Muscle of leg (tissue), 11 donors: Measurements from ENCODE around the gene GPRIN1. TPM values are rescaled to one million over a fixed set of nuclear protein-coding genes. Genes with fewer than 3 reads are reported as not detected.

Source experiments
- DNase-seq: peaks from one replicate; pipeline ENCODE4 v3.0.0; 2013
- H3K27ac ChIP-seq: one replicate; pipeline ENCODE4 v1.5.1; 2013; ENCODE audit warnings: mild to moderate bottlenecking, low read length, control low read depth
- H3K27me3 ChIP-seq: one replicate; pipeline ENCODE4 v1.6.1; 2013; ENCODE audit warnings: low read length; ENCODE audit not compliant: control insufficient read depth, insufficient read depth
- H3K36me3 ChIP-seq: one replicate; pipeline ENCODE4 v1.6.1; 2013; ENCODE audit warnings: low read length; ENCODE audit not compliant: control insufficient read depth, insufficient read depth
- H3K4me1 ChIP-seq: one replicate; pipeline ENCODE4 v1.6.1; 2013; ENCODE audit warnings: low read length; ENCODE audit not compliant: control insufficient read depth, insufficient read depth
- H3K4me3 ChIP-seq: one replicate; pipeline ENCODE4 v1.5.1; 2013; ENCODE audit warnings: low read length, control low read depth
- H3K9me3 ChIP-seq: replicated peaks from 2 replicates; pipeline ENCODE4 v1.6.1; 2013; ENCODE audit warnings: low read depth, low read length; ENCODE audit not compliant: control insufficient read depth
- WGBS: methylation state at CpG from one replicate; pipeline ENCODE4 v1.1.5; 2013; ENCODE audit warnings: missing lambda C conversion rate; ENCODE audit not compliant: insufficient coverage; 5-methylcytosine and 5-hydroxymethylcytosine counted together
- polyA plus RNA-seq, 8 donors: library from polyadenylated mRNA; unstranded; fragments of 120-200 nt; gene quantifications; one replicate each; pipeline versions ENCODE4 v1.2.1 to v1.2.3, GENCODE V29; 2013; ENCODE audit warnings: inconsistent platforms in 1 of 8, low replicate concordance in 1 of 8; ENCODE audit not compliant: insufficient read length in 8 of 8, insufficient read depth in 1 of 8
- total RNA-seq: library from RNA; stranded (reverse); fragments of 120-200 nt; gene quantifications from one replicate; pipeline ENCODE4 v1.2.4, GENCODE V29; 2013

Gene GPRIN1
- total and polyA plus RNA-seq, 9 donors = 0.49 to 2.8 (median 0.74) TPM

DNA sequence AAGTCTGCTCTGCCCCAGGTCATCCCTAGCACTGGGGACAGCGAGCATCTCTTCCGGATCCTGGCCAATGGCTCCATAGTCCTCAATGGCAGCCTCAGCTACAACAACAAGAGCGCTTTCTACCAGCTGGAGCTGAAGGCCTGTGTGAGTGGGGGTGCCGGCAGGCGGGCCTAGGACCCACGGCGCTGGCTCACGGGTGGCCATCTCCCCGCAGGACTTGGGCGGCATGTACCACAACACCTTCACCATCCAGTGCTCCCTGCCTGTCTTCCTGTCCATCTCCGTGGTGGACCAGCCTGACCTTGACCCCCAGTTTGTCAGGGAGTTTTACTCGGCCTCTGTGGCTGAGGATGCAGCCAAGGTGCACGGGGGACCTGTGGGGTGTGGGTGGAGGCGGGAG lies 34.9 kb downstream of the GPRIN1 start:
- Histone ChIP-seq H3K4me3 (no peak overlapping the region), H3K4me1 (no peaks in the 10 kb centered on the region), H3K36me3 (no peaks in the 10 kb centered on the region), H3K27ac (no peak overlapping the region), H3K9me3 (no peaks in the 10 kb centered on the region), H3K27me3 (peaks cover 7% of the 10 kb centered on the region)
- DNase-seq = no peak
- WGBS = 88% methylated on average over 2 of the region's 14 CpGs

DNA sequence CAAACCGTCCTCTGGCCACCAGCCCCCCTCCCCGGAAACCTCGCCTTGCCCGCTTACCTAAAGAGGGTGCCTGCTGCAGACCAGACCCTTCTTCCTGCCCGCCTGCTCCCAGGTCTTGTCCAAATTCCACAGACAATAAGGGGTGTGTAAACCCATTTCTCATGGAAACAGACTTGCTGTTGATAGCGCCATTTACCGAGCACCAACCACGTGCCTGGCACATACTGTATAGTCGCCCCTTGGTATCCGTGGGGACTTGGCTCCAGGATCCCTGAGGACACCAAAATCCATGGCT lies 35.7 kb downstream of the GPRIN1 start:
- no peak for DNase-seq

DNA sequence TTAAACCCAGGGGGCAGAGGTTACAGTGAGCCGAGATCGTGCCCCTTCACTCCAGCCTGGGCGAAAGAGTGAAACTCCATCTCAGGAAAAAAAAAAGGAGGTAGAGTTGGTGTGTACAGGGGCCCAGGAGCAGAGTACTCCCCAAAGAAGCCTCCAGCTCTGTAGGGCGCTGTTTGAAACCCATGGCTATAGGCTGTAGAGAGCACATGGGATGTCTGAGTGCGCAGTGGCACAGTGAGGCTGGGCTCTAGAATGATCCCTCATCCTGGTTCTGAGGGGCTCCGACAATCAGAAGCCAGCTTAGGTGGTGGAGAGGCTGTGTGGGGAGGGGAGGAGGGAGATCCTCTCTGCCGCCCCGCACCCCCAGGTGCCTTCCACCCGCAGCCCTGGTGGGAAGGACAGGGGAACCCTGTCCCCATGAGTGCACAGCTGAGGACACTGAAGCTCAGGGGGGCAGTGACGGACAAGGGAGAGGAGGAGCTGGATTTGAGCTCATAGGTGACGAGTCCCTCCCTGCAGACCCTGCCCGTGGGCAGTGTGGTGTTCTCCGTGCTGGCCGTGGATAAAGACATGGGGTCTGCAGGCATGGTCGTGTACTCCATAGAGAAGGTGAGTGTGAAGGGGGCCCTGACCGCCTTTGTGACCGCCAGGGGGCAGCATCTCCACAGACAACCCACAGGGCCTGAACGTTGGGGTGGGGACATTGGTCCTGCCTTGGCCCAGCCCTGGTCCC lies 36.2 kb downstream of the GPRIN1 start:
- Histone ChIP-seq H3K4me3 (no peak overlapping the region), H3K36me3 (no peaks in the 10 kb centered on the region), H3K27me3 (peaks cover 7% of the 10 kb centered on the region), H3K4me1 (no peaks in the 10 kb centered on the region), H3K27ac (no peak overlapping the region), H3K9me3 (no peaks in the 10 kb centered on the region)
- DNase-seq = peak; percentile 41
- WGBS = 53% methylated on average over 9 of the region's 18 CpGs

More for the DNA sequence above, 35.7 kb downstream of the GPRIN1 start:
- Histone ChIP-seq H3K27me3 (peaks cover 7% of the 10 kb centered on the region), H3K4me3 (no peak overlapping the region), H3K4me1 (no peaks in the 10 kb centered on the region), H3K36me3 (no peaks in the 10 kb centered on the region), H3K9me3 (no peaks in the 10 kb centered on the region), H3K27ac (no peak overlapping the region)
- WGBS = 54% methylated on average over 9 of the region's 10 CpGs

DNA sequence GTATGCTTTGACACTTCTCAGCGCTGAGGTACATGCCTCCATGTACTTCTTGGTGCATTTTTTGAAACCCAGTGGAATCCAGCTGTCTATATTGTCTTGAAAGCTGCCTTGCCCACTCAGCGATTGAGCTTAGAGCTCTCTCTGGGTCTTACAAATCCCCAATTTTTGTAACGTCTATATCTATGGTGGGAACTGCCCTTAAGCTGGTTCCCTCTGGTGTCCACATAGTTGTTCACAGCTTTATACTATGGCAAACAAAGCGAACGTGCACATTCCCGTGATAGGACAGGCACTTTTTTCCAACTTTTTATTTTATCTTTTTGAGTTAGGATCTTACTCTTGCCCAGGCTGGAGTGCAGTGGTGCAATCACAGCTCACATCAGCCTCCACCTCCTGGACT lies 39.9 kb downstream of the GPRIN1 start:
- DNase-seq = no peak
- no peaks in the 10 kb centered on the region for H3K36me3 ChIP-seq
- H3K4me1 ChIP-seq = no peaks in the 10 kb centered on the region
- no peak overlapping the region for H3K4me3 ChIP-seq
- H3K27ac ChIP-seq = no peak overlapping the region
- WGBS = 59% methylated on average over 5 of the region's 6 CpGs
- no peaks in the 10 kb centered on the region for H3K9me3 ChIP-seq
- peaks cover 5% of the 10 kb centered on the region for H3K27me3 ChIP-seq

DNA sequence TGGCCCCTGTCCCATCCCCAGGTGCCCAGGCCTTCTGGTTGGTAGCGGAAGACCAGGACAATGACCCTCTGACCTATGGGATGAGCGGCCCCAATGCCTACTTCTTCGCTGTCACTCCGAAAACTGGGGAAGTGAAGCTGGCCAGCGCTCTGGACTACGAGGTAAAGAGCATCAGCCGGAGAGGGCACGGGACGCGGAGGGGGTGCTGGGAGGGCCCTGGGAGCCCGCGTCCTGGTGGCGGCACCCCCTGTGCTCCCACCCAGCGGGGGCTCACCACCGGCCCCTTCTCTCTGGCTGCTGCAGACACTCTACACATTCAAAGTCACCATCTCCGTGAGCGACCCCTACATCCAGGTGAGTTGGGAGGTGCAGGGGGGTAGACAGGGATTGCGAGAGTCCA lies 41.3 kb downstream of the GPRIN1 start:
- 57% methylated on average over 10 of the region's 18 CpGs for WGBS
- Histone ChIP-seq H3K27me3 (peaks cover 5% of the 10 kb centered on the region), H3K4me3 (no peak overlapping the region), H3K27ac (no peak overlapping the region), H3K36me3 (no peaks in the 10 kb centered on the region), H3K9me3 (no peaks in the 10 kb centered on the region), H3K4me1 (no peaks in the 10 kb centered on the region)
- DNase-seq = no peak

DNA sequence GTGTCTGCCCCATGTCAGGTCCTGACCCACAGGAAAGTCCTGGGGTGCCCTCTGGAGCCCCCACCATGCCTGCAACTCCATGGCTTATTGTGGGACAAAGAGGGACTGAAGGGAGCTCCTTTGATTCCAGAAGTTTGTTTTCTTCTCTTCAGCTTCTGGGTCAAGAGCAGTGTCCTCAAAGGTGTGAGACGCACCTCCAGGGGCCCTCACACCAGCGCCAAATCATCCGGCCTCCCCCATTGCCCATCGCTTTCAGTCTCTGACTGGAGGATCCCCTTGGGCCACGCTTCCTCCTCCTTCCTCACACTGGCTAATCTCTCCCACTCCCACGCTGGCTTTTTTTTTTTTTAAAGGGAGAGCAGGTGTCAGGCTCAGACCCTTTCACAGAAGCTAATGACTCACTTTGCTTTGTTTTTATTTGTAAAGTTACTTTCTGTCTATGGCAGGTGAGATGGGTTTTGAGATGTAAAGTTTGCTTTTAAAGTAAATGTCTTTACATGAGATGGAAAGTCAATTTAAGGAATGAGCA lies 44.1 kb downstream of the GPRIN1 start:
- Histone ChIP-seq H3K4me3 (no peak overlapping the region), H3K4me1 (no peaks in the 10 kb centered on the region), H3K27ac (no peak overlapping the region), H3K27me3 (no peaks in the 10 kb centered on the region), H3K36me3 (no peaks in the 10 kb centered on the region), H3K9me3 (no peaks in the 10 kb centered on the region)
- WGBS = 39% methylated on average over 4 of the region's 6 CpGs
- DNase-seq = no peak

DNA sequence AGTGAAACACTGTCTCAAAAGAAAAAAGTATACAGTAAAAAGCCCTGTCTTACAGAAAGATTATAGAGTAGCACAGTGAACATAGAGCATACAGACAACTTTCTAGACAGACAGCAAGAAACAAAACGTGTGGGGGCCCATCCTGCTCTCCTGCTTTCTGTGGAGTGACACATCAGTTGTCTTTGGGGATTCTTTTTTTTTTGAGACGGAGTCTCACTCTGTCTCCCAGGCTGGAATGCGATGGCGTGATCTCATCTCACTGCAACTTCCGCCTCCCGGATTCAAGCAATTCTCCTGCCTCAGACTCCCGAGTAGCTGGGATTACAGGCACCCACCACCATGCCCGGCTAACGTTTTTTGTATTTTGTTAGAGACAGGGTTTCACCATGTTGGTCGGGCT lies 46.0 kb downstream of the GPRIN1 start:
- Histone ChIP-seq H3K36me3 (no peaks in the 10 kb centered on the region), H3K27me3 (peaks cover 2% of the 10 kb centered on the region), H3K4me1 (no peaks in the 10 kb centered on the region), H3K27ac (no peak overlapping the region), H3K4me3 (no peak overlapping the region), H3K9me3 (no peaks in the 10 kb centered on the region)
- 91% methylated on average over 8 of the region's 10 CpGs for WGBS
- DNase-seq = no peak

DNA sequence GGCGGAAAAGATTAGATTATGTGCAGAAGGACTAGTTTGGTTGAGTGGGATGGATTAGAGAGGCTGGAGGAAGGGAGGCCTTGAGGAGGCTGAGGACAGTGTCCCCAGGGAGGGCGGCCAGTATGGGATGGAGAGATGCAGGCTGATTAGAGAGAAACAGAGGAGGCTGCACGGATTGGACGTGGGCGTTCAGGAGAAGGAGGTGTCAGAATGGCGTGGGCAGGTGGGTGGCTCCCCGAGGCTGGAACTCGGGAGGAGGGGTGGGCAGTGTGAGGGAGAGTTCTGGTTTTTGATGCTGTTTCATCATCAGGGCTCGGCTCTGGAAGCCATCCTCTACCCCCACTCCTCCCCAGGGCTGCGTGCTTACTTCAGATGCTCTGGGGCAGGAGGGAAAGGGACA lies 47.8 kb downstream of the GPRIN1 start:
- 60% methylated on average over 5 of the region's 10 CpGs for WGBS

DNA sequence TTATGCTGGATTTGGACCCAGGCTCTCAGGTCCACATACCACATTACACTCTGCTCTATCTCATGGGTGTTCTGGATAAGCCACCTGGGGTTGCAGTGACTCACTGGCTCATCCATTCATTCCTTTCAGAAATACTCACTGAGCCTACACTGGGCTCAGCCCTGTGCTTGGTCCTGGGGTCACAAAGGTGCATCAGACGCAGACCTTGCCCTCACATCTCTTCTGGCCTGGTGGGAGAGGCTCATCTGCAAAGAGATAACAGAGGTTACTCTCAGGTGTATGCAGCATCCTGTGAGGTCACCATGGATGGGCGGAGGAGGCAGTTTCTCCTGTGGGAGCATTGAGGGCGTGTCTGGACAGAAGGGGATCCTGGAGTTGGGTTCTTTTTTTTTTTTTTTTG lies 48.7 kb downstream of the GPRIN1 start:
- Histone ChIP-seq H3K9me3 (peaks cover 2% of the 10 kb centered on the region), H3K27me3 (peaks cover 4% of the 10 kb centered on the region), H3K36me3 (no peaks in the 10 kb centered on the region), H3K4me3 (no peak overlapping the region), H3K4me1 (no peaks in the 10 kb centered on the region), H3K27ac (no peak overlapping the region)
- WGBS = no CpG with 5 or more reads among the region's 3 CpGs
- DNase-seq = no peak

More for the DNA sequence above, 47.8 kb downstream of the GPRIN1 start:
- Histone ChIP-seq H3K27me3 (peaks cover 4% of the 10 kb centered on the region), H3K4me3 (no peak overlapping the region), H3K36me3 (no peaks in the 10 kb centered on the region), H3K4me1 (no peaks in the 10 kb centered on the region), H3K27ac (no peak overlapping the region), H3K9me3 (peaks cover 2% of the 10 kb centered on the region)
- no peak for DNase-seq

DNA sequence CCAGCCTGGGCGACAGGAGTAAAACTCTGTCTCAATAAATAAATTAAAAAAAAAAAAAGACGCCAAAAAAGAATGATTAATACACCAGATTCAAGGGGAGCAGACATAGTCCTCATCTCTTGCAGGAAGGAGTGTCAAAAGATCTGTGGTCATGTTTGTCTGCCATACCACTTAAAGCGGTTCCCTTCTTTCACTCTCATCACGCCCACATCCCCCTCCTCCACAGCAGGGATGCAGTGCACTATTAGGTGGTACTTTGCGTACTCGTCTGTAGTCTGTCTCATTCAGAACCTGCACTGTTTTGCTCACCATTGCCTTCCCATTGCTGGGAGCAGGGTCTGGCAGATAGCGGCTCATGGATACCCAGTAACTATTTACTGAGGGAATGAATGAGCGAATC lies 49.6 kb downstream of the GPRIN1 start:
- Histone ChIP-seq H3K4me3 (no peak overlapping the region), H3K27me3 (peaks cover 4% of the 10 kb centered on the region), H3K4me1 (no peaks in the 10 kb centered on the region), H3K27ac (no peak overlapping the region), H3K9me3 (peaks cover 2% of the 10 kb centered on the region), H3K36me3 (no peaks in the 10 kb centered on the region)
- WGBS = 62% methylated on average over 6 of the region's 8 CpGs
- no peak for DNase-seq

DNA sequence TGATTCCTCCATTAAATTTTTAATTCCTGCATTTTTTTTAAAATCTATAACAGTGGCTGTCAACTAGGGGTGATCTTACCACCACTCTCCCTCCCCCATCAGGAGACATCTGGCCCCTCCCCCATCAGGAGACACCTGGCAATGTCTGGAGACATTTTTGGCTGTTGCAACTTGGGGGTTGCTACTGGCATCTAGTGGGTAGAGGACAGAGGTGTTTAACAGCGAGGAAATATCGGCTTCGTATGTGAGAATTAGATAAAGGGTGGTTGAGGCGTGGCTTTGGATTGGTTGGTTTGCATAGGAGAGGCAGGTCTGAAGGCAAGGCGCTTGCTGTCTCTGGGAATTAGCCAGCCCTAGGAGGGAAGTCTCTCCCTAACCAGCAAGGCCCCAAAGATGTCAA lies 50.3 kb downstream of the GPRIN1 start:
- H3K27me3 ChIP-seq = peaks cover 4% of the 10 kb centered on the region
- H3K4me3 ChIP-seq = no peak overlapping the region
- no peak for DNase-seq
- 53% methylated on average over 4 of the region's 5 CpGs for WGBS
- no peak overlapping the region for H3K27ac ChIP-seq
- no peaks in the 10 kb centered on the region for H3K4me1 ChIP-seq
- H3K9me3 ChIP-seq = peaks cover 2% of the 10 kb centered on the region
- no peaks in the 10 kb centered on the region for H3K36me3 ChIP-seq
